ENCODE results near the gene PALS1.
"Not testable (repeated sequence)": the region's sequence is repeated elsewhere in the genome, so short reads cannot be mapped to it uniquely, and the experiment has no call there.

Gene PALS1

DNA sequence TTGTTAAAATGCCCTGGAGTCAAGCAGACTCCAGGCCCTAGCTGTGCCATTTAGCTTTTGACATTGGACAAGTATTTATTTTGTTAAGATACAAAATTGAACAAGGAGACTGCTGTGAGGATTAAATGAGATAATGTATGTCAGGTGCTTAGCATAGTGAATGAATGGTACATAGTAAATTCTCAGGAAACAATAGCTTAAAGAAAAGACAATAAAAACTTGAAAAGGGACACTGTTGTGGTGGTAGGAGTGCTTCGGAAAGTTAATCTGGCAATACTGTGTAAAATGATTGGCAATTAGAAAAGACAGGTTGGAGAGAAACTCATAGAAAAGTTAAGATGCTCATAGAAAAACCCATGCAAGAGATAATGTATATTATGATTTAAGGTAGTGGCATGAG lies 19.7 kb downstream of the PALS1 start:
- no peak for DNase-seq (ENCODE audit: low spot score)

- no peak for DNase-seq (ENCODE audit: low spot score)
Observed at GRCh38 chr14:67263499-67264149, 22.4 kb downstream of the PALS1 start.

- no peak for DNase-seq (ENCODE audit: low spot score)
Observed at GRCh38 chr14:67265131-67265530, 23.9 kb downstream of the PALS1 start.

GRCh38 chr14:67267576-67268328 lies 26.5 kb downstream of the PALS1 start:
- no peak for DNase-seq (ENCODE audit: low spot score)

DNA sequence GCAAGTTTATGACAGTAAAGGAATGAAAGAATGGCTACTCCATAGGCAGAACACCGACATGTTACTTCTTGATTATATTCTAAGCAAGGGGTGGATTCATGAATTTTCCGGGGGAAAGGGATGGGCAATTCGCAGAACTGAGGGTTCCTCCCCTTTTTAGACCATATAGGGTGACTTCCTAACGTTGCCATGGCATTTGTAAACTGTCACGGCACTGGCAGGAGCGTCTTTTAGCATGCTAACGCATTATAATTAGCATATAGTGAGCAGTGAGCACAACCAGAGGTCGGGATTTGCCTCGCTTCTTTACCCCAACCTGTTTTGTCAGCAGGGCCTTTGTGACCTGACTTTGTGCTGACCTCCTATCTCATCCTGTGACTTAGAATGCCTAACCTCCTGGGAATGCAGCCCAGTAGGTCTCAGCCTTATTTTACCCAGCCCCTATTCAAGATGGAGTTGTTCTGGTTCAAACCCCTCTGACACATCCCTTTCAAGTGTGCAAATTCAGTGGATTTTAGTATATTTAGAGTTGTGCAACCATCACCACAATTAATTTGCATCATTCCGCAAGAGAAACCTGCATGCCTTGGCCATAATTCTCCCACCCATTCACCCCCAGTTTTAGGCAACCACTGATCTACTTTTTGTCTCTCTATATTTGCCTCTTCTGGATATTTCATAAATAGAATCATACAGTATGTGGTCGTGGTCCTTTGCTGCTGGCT lies 27.4 kb downstream of the PALS1 start:
- no peak for DNase-seq (ENCODE audit: low spot score)

GRCh38 chr14:67269298-67270060 lies 28.2 kb downstream of the PALS1 start:
- no peak for DNase-seq (ENCODE audit: low spot score)

- DNase-seq (ENCODE audit: low spot score): no peak
Observed at GRCh38 chr14:67270145-67270753, 29.0 kb downstream of the PALS1 start.

- no peak for DNase-seq (ENCODE audit: low spot score)
Observed at GRCh38 chr14:67270933-67271332, 29.7 kb downstream of the PALS1 start.

GRCh38 chr14:67273281-67273680 lies 32.0 kb downstream of the PALS1 start:
- not testable (repeated sequence) for DNase-seq (ENCODE audit: low spot score)

DNA sequence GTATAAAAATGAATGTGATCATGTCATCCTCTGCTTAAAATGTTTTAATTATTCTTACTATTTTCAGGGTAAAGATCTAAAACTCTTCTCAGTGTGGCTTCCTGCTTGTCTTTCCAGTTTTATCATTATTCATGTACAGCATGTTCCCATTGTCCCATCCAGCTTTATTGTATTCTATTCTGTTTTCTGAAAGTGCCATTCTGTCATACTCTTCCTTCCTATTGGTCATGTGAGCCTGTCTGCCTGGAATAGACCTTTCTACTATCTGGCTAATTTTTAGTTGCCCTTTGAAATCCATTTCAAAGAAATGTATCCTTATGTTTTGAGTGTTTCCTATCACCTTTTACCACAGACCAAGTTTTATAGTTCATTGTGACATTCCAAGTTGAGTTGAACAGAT lies 34.9 kb downstream of the PALS1 start:
- no peak for DNase-seq (ENCODE audit: low spot score)

GRCh38 chr14:67280506-67280905 lies 39.3 kb downstream of the PALS1 start:
- DNase-seq (ENCODE audit: low spot score): no peak

DNA sequence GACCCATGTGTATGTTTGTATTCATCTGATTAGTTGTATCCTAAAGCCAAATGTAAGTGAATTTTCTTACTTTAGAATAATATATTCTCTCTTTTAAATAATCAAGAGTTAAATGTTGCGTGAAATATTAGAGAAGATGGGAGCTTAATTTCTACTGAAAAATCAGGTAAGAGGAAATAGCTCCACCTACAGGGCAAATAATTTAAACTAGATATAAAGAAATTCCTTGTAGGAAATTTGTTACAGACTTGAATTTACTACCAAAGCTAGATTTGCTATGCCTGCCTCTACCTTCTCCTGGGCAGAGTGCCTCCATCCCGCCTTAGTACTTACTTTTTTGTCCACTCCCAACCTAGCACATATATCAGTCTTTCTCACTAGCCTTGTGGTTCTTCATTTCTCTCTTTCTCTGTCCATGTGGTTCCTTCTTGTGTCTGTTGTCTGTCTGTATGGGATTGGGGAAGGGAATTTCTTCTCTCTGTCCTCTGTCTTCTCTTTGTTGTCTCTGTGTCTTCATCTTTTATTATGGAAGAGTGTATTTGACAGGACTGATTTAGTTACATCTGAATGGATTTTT lies 44.7 kb downstream of the PALS1 start:
- peak; percentile 31 for DNase-seq (ENCODE audit: low spot score)
